GM20000 (cell line): Measurements from ENCODE around the gene PTPRN2.
"Not testable (repeated sequence)": the region's sequence is repeated elsewhere in the genome, so short reads cannot be mapped to it uniquely, and the experiment has no call there.

Experiments used
- DNase-seq: peaks from one replicate; pipeline ENCODE4 v3.0.0; 2012; ENCODE audit warnings: low spot score
- CTCF ChIP-seq: IDR thresholded peaks from 2 replicates; pipeline ENCODE4 v1.5.1; 2012; ENCODE audit warnings: mild to moderate bottlenecking, control low read depth; ENCODE audit errors: extremely low read depth, missing control alignments

PTPRN2 gene

DNA sequence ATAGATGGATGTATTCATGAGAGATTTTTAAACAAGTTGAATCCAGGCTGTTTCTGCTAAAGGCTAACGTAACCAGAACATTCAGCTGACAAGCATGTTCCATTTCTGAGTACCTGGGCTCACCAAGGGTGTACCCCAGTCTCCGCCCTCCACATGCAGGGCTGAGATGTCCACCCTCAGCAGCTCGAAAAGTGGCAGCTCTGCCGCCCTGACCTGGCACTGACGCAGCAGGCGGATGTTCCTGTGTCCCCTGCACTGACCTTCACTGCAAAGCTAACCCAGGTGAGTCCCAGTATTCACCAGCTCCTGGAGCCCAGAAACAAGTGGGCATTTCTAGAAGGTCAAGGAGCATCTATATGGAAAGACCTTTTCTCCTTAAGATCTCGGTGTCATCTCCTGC, 437.4 kb downstream of the PTPRN2 start:
- TF ChIP-seq CTCF = no peak
- DNase-seq = no peak

DNA sequence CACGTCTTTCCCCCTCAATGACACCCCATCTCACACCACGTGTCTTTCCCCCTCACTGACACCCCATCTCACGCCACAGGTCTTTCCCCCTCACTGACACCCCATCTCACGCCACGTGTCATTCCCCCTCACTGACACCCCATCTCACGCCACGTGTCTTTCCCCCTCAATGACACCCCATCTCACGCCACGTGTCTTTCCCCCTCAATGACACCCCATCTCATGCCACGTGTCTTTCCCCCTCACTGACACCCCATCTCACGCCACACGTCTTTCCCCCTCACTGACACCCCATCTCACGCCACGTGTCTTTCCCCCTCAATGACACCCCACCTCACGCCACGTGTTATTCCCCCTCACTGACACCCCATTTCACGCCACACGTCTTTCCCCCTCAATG, 440.2 kb downstream of the PTPRN2 start:
- DNase-seq = not testable (repeated sequence)

GRCh38 chr7:158145370-158145769, 442.3 kb downstream of the PTPRN2 start:
- DNase-seq = no peak
- TF ChIP-seq CTCF = no peak

GRCh38 chr7:158143196-158144120, 444.2 kb downstream of the PTPRN2 start:
- no peak for DNase-seq
- TF ChIP-seq CTCF = no peak

DNA sequence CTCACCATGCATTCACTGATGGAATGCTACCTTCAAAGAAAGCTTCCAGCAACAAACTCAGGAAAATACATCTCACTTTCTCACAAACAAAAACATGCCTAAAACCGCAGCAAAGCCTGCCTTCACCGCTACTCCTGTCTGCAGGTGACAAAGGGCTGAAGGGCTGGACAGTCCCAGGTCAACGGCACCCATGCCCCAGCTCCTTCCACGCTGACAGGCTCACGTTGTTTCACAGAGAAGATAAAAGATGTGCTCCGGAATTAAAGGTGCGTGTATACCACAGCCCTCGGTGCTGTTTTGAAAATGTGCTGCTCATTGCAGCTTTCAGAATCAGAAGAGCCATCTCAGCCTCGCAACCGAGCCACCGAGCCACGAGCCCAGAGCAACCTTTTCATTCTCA, 445.0 kb downstream of the PTPRN2 start:
- no peak for TF ChIP-seq CTCF
- no peak for DNase-seq

DNA sequence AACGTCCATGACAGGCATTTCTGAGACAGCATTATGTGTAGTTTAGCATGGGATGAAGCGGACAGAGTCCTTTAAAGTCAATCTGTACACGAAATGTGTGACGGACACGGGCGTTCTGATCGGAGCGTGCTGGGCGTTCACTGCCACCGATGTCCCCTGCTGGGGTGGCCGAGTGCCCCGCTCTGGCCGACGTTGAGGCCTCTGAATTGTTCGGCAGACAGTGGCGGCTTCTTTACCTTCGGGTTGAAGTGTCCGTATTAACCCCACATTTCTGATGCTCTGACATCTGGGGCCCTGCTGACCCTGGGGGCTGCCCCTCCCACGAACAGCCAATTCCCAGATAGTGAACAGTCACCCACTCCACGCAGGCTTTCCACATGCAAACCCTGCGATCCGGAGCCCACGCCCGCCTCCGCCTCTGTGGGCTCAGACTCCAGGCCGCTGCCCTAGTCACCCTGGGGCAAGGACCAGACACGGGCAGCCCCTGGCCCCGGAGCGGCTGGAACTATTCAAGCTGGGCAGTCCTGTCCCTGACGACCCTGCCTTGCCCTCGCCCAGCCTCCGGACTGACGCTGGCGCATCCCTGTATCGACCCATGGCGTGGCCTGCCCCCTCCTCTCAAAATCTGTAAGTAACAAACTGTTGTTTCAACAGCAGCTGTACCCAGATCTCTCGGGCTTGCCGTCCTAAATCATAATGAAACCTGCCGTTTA, 445.7 kb downstream of the PTPRN2 start:
- no peak for TF ChIP-seq CTCF
- DNase-seq = no peak

DNA sequence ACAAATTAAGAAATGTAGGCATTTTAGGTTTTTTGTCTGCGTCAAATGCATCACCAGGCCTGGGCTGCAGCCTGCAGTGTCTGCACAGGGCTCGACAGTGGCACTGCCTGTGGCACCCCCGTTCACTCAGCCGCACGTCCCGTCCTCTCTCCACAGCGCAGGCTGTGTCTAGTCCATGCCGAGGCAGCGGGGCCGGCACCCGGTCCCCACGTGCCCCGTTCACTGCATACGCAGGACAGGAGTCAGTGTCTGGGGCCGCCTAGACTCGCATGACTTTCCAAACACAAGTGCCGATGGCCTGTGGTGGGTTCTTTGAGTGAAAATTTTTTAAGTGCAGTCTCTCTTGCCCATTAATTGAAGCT, 446.4 kb downstream of the PTPRN2 start:
- DNase-seq = no peak
- TF ChIP-seq CTCF = no peak
